ENCODE measurements around the gene AADACL4.

AADACL4 gene

GRCh38 chr1:12648741-12649140 lies 4.9 kb downstream of the AADACL4 start:
- no peaks in the 10 kb centered on the region for H3K36me3 ChIP-seq (ENCODE audit: control insufficient read depth, insufficient read depth, low read length)
- no peak overlapping the region for H3K4me3 ChIP-seq (replicated peaks; ENCODE audit: low read depth, low read length)
- TF ChIP-seq CTCF (IDR thresholded peaks at IDR 0.05; ENCODE audit: insufficient read depth, low read length, poor library complexity, severe bottlenecking), result no peak
- no peak for DNase-seq (ENCODE audit: extremely low read depth, insufficient read length)
- H3K27me3 ChIP-seq (replicated peaks; ENCODE audit: control insufficient read depth, insufficient read depth, low read length), result no peaks in the 10 kb centered on the region; the same call in 1 of the 2 replicates

- TF ChIP-seq CTCF (IDR thresholded peaks at IDR 0.05; ENCODE audit: insufficient read depth, low read length, poor library complexity, severe bottlenecking), result no peak
- no peaks in the 10 kb centered on the region for H3K36me3 ChIP-seq (ENCODE audit: control insufficient read depth, insufficient read depth, low read length)
- DNase-seq (ENCODE audit: extremely low read depth, insufficient read length), result no peak
- H3K27me3 ChIP-seq (replicated peaks; ENCODE audit: control insufficient read depth, insufficient read depth, low read length), result no peaks in the 10 kb centered on the region; the same call in 1 of the 2 replicates
- H3K4me3 ChIP-seq (replicated peaks; ENCODE audit: low read depth, low read length), result no peak overlapping the region
Measured at GRCh38 chr1:12649971-12650421, 6.1 kb downstream of the AADACL4 start.

GRCh38 chr1:12654004-12654567 lies 10.2 kb downstream of the AADACL4 start:
- no peak for DNase-seq (ENCODE audit: extremely low read depth, insufficient read length)
- Histone ChIP-seq H3K36me3 (ENCODE audit: control insufficient read depth, insufficient read depth, low read length) (no peaks in the 10 kb centered on the region), H3K27me3 (replicated peaks; ENCODE audit: control insufficient read depth, insufficient read depth, low read length) (peaks cover 1% of the 10 kb centered on the region; the same call in 1 of the 2 replicates), H3K4me3 (replicated peaks; ENCODE audit: low read depth, low read length) (no peak overlapping the region)
- TF ChIP-seq CTCF (IDR thresholded peaks at IDR 0.05; ENCODE audit: insufficient read depth, low read length, poor library complexity, severe bottlenecking), result no peak

- Histone ChIP-seq H3K36me3 (ENCODE audit: control insufficient read depth, insufficient read depth, low read length) (no peaks in the 10 kb centered on the region), H3K27me3 (replicated peaks; ENCODE audit: control insufficient read depth, insufficient read depth, low read length) (peaks cover 1% of the 10 kb centered on the region; the same call in 1 of the 2 replicates), H3K4me3 (replicated peaks; ENCODE audit: low read depth, low read length) (no peak overlapping the region)
- TF ChIP-seq CTCF (IDR thresholded peaks at IDR 0.05; ENCODE audit: insufficient read depth, low read length, poor library complexity, severe bottlenecking), result no peak
- no peak for DNase-seq (ENCODE audit: extremely low read depth, insufficient read length)
Measured at GRCh38 chr1:12654657-12655056, 10.8 kb downstream of the AADACL4 start.

GRCh38 chr1:12656575-12656974 lies 12.7 kb downstream of the AADACL4 start:
- no peak overlapping the region for H3K4me3 ChIP-seq (replicated peaks; ENCODE audit: low read depth, low read length)
- H3K36me3 ChIP-seq (ENCODE audit: control insufficient read depth, insufficient read depth, low read length), result no peaks in the 10 kb centered on the region
- no peak for DNase-seq (ENCODE audit: extremely low read depth, insufficient read length)
- no peak for TF ChIP-seq CTCF (IDR thresholded peaks at IDR 0.05; ENCODE audit: insufficient read depth, low read length, poor library complexity, severe bottlenecking)
- peaks cover 1% of the 10 kb centered on the region; the same call in 1 of the 2 replicates for H3K27me3 ChIP-seq (replicated peaks; ENCODE audit: control insufficient read depth, insufficient read depth, low read length)

Measured in GM06990 (cell line).